HepG2 (cell line): ENCODE measurements around the gene NUTF2. TPM values are rescaled to one million over a fixed set of nuclear protein-coding genes. Genes with fewer than 3 reads are reported as not detected.

Experiments
- ATAC-seq: fragments of 200-7000 bp; cut with Tn5 transposase; 3 replicates; pipeline ENCODE4 v1.9.1; 2020; ENCODE audit warnings: mild to moderate bottlenecking, moderate library complexity
- BruUV-seq: library from RNA; stranded (reverse); fragments of 400-500 nt; replicated peaks from 2 replicates; lab custom pipeline; 2021; lab: Mats Ljungman, UMichigan
- CTCF ChIA-PET: fragments of 300-600 bp; formaldehyde crosslinking; extraction: SDS; loops from one replicate; lab custom pipeline; 2021; ENCODE audit warnings: low total read pairs, inconsistent platforms, low intra/inter-chr PET ratio; lab: Yijun Ruan, JAX
- POLR2A ChIA-PET: fragments of 350-600 bp; sonication (Branson Sonifier 250); formaldehyde crosslinking; loops from one replicate; lab custom pipeline; 2020; ENCODE audit warnings: antibody characterized with exemption, inconsistent platforms; lab: Yijun Ruan, JAX
- DNase-seq: peaks from one replicate; pipeline ENCODE4 v3.0.0-alpha.2; 2015; ENCODE audit warnings: low spot score
- FAIRE-seq: peaks from 3 replicates; lab custom pipeline; 2011; peaks lifted over from hg19 to GRCh38; lab: Jason Lieb, UNC
- H2AFZ ChIP-seq: one replicate; pipeline ENCODE4 v1.6.1; 2011; ENCODE audit warnings: low read length, inconsistent platforms
- H3K27ac ChIP-seq: fragments of 300-600 bp; 3 replicates; pipeline ENCODE4 v1.8.0; 2011; ENCODE audit warnings: mixed run types, mild to moderate bottlenecking, mixed read lengths, low read length, inconsistent platforms; ENCODE audit not compliant: insufficient read depth; ENCODE audit errors: extremely low read length
- H3K27me3 ChIP-seq, 2 experiments: fragments of 200-600 bp in 1 of 2; 2 replicates in 1 of 2; 3 replicates in 1 of 2; pipeline versions ENCODE4 v1.6.0 to v1.8.0; 2011; ENCODE audit warnings: low read length in 2 of 2, mild to moderate bottlenecking in 2 of 2, moderate library complexity in 2 of 2, inconsistent platforms in 1 of 2; ENCODE audit not compliant: insufficient read depth in 2 of 2, control insufficient read depth in 1 of 2
- H3K36me3 ChIP-seq, 2 experiments: fragments of 200-600 bp in 1 of 2; replicated peaks in 1 of 2; 2 replicates in 1 of 2; 3 replicates in 1 of 2; pipeline versions ENCODE4 v1.5.1 to v1.8.0; 2011; ENCODE audit warnings: low read length in 2 of 2, inconsistent platforms in 1 of 2; ENCODE audit not compliant: insufficient read depth in 2 of 2, control insufficient read depth in 1 of 2
- H3K4me1 ChIP-seq: 2 replicates; pipeline ENCODE4 v1.5.1; 2012; ENCODE audit warnings: low read length, inconsistent platforms; ENCODE audit not compliant: insufficient read depth
- H3K4me2 ChIP-seq: 2 replicates; pipeline ENCODE4 v1.6.0; 2011; ENCODE audit warnings: low read depth, low read length, inconsistent platforms
- H3K4me3 ChIP-seq, 3 experiments: fragments of 200-600 bp in 1 of 3; sonication (generic), shearing (Covaris generic) in 1 of 3; replicated peaks in 1 of 3; 2 replicates each; pipeline ENCODE4 v1.5.1; 2011 to 2016; ENCODE audit warnings: low read length in 3 of 3, inconsistent platforms in 2 of 3, low read depth in 2 of 3, mild to moderate bottlenecking in 2 of 3, control low read depth in 1 of 3, mixed read lengths in 1 of 3; ENCODE audit not compliant: insufficient read depth in 1 of 3
- H3K79me2 ChIP-seq: one replicate; pipeline ENCODE4 v1.6.1; 2011; ENCODE audit warnings: low read length, inconsistent platforms; ENCODE audit not compliant: insufficient read depth
- H3K9ac ChIP-seq: 2 replicates; pipeline ENCODE4 v1.6.0; 2011; ENCODE audit warnings: mild to moderate bottlenecking, low read depth, low read length, inconsistent platforms; ENCODE audit not compliant: insufficient read depth
- H3K9me3 ChIP-seq: 2 replicates; pipeline ENCODE4 v1.5.1; 2012; ENCODE audit warnings: mild to moderate bottlenecking, low read length
- H4K20me1 ChIP-seq: 2 replicates; pipeline ENCODE4 v1.6.0; 2011; ENCODE audit warnings: inconsistent platforms, mild to moderate bottlenecking, low read length, moderate library complexity; ENCODE audit not compliant: insufficient read depth
- NCOA2 ChIP-seq: sonication (generic); formaldehyde crosslinking; IDR thresholded peaks from 2 replicates; pipeline ENCODE4 v1.8.0; 2022; ENCODE audit warnings: inconsistent platforms
- ZBTB46 ChIP-seq: sonication (generic); formaldehyde crosslinking; IDR thresholded peaks from 2 replicates; pipeline ENCODE4 v1.4.0; 2020; ENCODE audit warnings: mild to moderate bottlenecking, missing genetic modification reagents, borderline replicate concordance
- ZNF142 ChIP-seq: sonication (generic); formaldehyde crosslinking; IDR thresholded peaks from 2 replicates; pipeline ENCODE4 v1.4.0; 2020; ENCODE audit warnings: missing genetic modification reagents
- ZNF615 ChIP-seq: sonication (generic); formaldehyde crosslinking; IDR thresholded peaks from 2 replicates; pipeline ENCODE4 v1.5.0; 2020; ENCODE audit warnings: mild to moderate bottlenecking, missing genetic modification reagents, borderline replicate concordance
- ZNF83 ChIP-seq: sonication (generic); formaldehyde crosslinking; IDR thresholded peaks from 2 replicates; pipeline ENCODE4 v1.4.0; 2020; ENCODE audit warnings: missing genetic modification reagents, mild to moderate bottlenecking, borderline replicate concordance
- WGBS: methylation state at CpG from one replicate; pipeline ENCODE4 v1.1.6; 2017; ENCODE audit warnings: low lambda C conversion rate; 5-methylcytosine and 5-hydroxymethylcytosine counted together
- in situ Hi-C: cut with HindIII; loops from 2 replicates; pipeline ENCODE4 v1.10.0; 2017; ENCODE audit warnings: low pct_unique_long_range_greater_than_20kb; ENCODE audit not compliant: extremely low pct_ligation_motif_present
- intact Hi-C: fragments of 100-400 bp; cut with micrococcal nuclease; formaldehyde crosslinking; loops from one replicate; pipeline ENCODE4 v1.10.0; 2022; ENCODE audit not compliant: unreplicated experiment
- polyA plus RNA-seq, 8 experiments: library from polyadenylated mRNA; depleted of rRNA in 3 of 8; stranded (reverse) in 7 of 8; unstranded in 1 of 8; fragments of >200 nt; fragmentation: Illumina TruSeq in 4 of 8; extraction: Trizol in 4 of 8; gene quantifications; 2 replicates each; pipeline versions ENCODE4 v1.2.1 to v1.2.3, GENCODE V29; 2011 to 2016; ENCODE audit warnings: low read depth in 4 of 8, missing spikeins in 1 of 8, mixed read lengths in 1 of 8; ENCODE audit not compliant: insufficient read depth in 1 of 8
- total RNA-seq, 5 experiments: library from RNA; depleted of rRNA; stranded (reverse); fragments of >200 nt; fragmentation: Illumina TruSeq; extraction: Trizol; gene quantifications; 2 replicates each; pipeline ENCODE4 v1.2.3, GENCODE V29; 2016; ENCODE audit warnings: low read depth in 1 of 5

NUTF2 gene
- total and polyA plus RNA-seq, 2 of the 13 experiments (the other 11 are each of a cell fraction or from before 2014, with no cell fraction given): 168 to 214 TPM

GRCh38 chr16:67878846-67879245, 32.1 kb downstream of the NUTF2 start:
- FAIRE-seq (no peak), DNase-seq (no peak), ATAC-seq (no peak)
- no peak overlapping the region for H3K27ac ChIP-seq
- no peak overlapping the region for H3K4me2 ChIP-seq
- H3K9ac ChIP-seq: no peak overlapping the region
- H3K4me3 ChIP-seq: no peak overlapping the region
- ChIA-PET POLR2A (no interaction called here), CTCF (no interaction called here)
- H3K9me3 ChIP-seq: no peaks in the 10 kb centered on the region
- BruUV-seq: no TSS peak
- in situ Hi-C loops (no loop called here), intact Hi-C loops (no loop called here)
- peaks cover 15% of the 10 kb centered on the region for H4K20me1 ChIP-seq
- WGBS: 100% methylated on average over 5 of the region's 9 CpGs
- no peak overlapping the region for H2AFZ ChIP-seq
- peaks cover 61 to 89% of the 10 kb centered on the region in 2 experiments for H3K36me3 ChIP-seq
- TF ChIP-seq ZNF83 (CRISPR knock-in tag) (no peak), ZNF615 (no peak), ZBTB46 (CRISPR knock-in tag) (no peak), NCOA2 (CRISPR knock-in tag) (no peak), ZNF142 (no peak)
- H3K79me2 ChIP-seq: peaks cover 23% of the 10 kb centered on the region
- peaks cover 42% of the 10 kb centered on the region for H3K4me1 ChIP-seq
- H3K27me3 ChIP-seq: no peaks in the 10 kb centered on the region; a peak in 1 of 5 replicates
